Muscle of leg (tissue), 11 donors: Measurements from ENCODE around the gene LEF1. TPM values are rescaled to one million over a fixed set of nuclear protein-coding genes. Genes with fewer than 3 reads are reported as not detected.

Experiments
- DNase-seq: peaks from one replicate; pipeline ENCODE4 v3.0.0; 2013
- H3K27ac ChIP-seq: one replicate; pipeline ENCODE4 v1.5.1; 2013; ENCODE audit warnings: mild to moderate bottlenecking, low read length, control low read depth
- H3K27me3 ChIP-seq: one replicate; pipeline ENCODE4 v1.6.1; 2013; ENCODE audit warnings: low read length; ENCODE audit not compliant: control insufficient read depth, insufficient read depth
- H3K36me3 ChIP-seq: one replicate; pipeline ENCODE4 v1.6.1; 2013; ENCODE audit warnings: low read length; ENCODE audit not compliant: control insufficient read depth, insufficient read depth
- H3K4me1 ChIP-seq: one replicate; pipeline ENCODE4 v1.6.1; 2013; ENCODE audit warnings: low read length; ENCODE audit not compliant: control insufficient read depth, insufficient read depth
- H3K4me3 ChIP-seq: one replicate; pipeline ENCODE4 v1.5.1; 2013; ENCODE audit warnings: low read length, control low read depth
- H3K9me3 ChIP-seq: replicated peaks from 2 replicates; pipeline ENCODE4 v1.6.1; 2013; ENCODE audit warnings: low read depth, low read length; ENCODE audit not compliant: control insufficient read depth
- WGBS: methylation state at CpG from one replicate; pipeline ENCODE4 v1.1.5; 2013; ENCODE audit warnings: missing lambda C conversion rate; ENCODE audit not compliant: insufficient coverage; 5-methylcytosine and 5-hydroxymethylcytosine counted together
- polyA plus RNA-seq, 8 donors: library from polyadenylated mRNA; unstranded; fragments of 120-200 nt; gene quantifications; one replicate each; pipeline versions ENCODE4 v1.2.1 to v1.2.3, GENCODE V29; 2013; ENCODE audit warnings: inconsistent platforms in 1 of 8, low replicate concordance in 1 of 8; ENCODE audit not compliant: insufficient read length in 8 of 8, insufficient read depth in 1 of 8
- total RNA-seq: library from RNA; stranded (reverse); fragments of 120-200 nt; gene quantifications from one replicate; pipeline ENCODE4 v1.2.4, GENCODE V29; 2013

Gene LEF1
- total and polyA plus RNA-seq, 9 donors, result 3.4 to 35.5 (median 4.3) TPM

GRCh38 chr4:108181704-108182103 is 13.0 kb upstream of the LEF1 start:
- no peak for DNase-seq
- Histone ChIP-seq H3K36me3 (no peaks in the 10 kb centered on the region), H3K4me3 (no peak overlapping the region), H3K9me3 (no peaks in the 10 kb centered on the region), H3K27ac (no peak overlapping the region), H3K27me3 (peaks cover 2% of the 10 kb centered on the region), H3K4me1 (no peaks in the 10 kb centered on the region)
- WGBS, result no CpG with 5 or more reads among the region's 2 CpGs

GRCh38 chr4:108180513-108180912 is 11.8 kb upstream of the LEF1 start:
- Histone ChIP-seq H3K27me3 (peaks cover 2% of the 10 kb centered on the region), H3K36me3 (no peaks in the 10 kb centered on the region), H3K27ac (no peak overlapping the region), H3K9me3 (no peaks in the 10 kb centered on the region), H3K4me3 (no peak overlapping the region), H3K4me1 (no peaks in the 10 kb centered on the region)
- no peak for DNase-seq
- WGBS, result 50% methylated on average over 1 of the region's 1 CpG

GRCh38 chr4:108175966-108176365 is 7.2 kb upstream of the LEF1 start:
- Histone ChIP-seq H3K27ac (no peak overlapping the region), H3K4me3 (no peak overlapping the region), H3K36me3 (no peaks in the 10 kb centered on the region), H3K27me3 (peaks cover 34% of the 10 kb centered on the region), H3K9me3 (no peaks in the 10 kb centered on the region), H3K4me1 (peaks cover 18% of the 10 kb centered on the region)
- DNase-seq, result no peak
- WGBS, result 100% methylated on average over 1 of the region's 3 CpGs

GRCh38 chr4:108174856-108175255 is 6.1 kb upstream of the LEF1 start:
- Histone ChIP-seq H3K9me3 (no peaks in the 10 kb centered on the region), H3K27ac (no peak overlapping the region), H3K4me3 (no peak overlapping the region), H3K4me1 (peaks cover 18% of the 10 kb centered on the region), H3K27me3 (peaks cover 38% of the 10 kb centered on the region), H3K36me3 (no peaks in the 10 kb centered on the region)
- no peak for DNase-seq

GRCh38 chr4:108173599-108174057 is 4.9 kb upstream of the LEF1 start:
- no peak for DNase-seq
- 44% methylated on average over 3 of the region's 11 CpGs for WGBS
- peaks cover 50% of the 10 kb centered on the region for H3K27me3 ChIP-seq
- peaks cover 22% of the 10 kb centered on the region for H3K4me1 ChIP-seq
- H3K36me3 ChIP-seq, result no peaks in the 10 kb centered on the region
- H3K27ac ChIP-seq, result peak overlapping the region; percentile 9
- no peaks in the 10 kb centered on the region for H3K9me3 ChIP-seq
- peak overlapping the region; percentile 59 for H3K4me3 ChIP-seq

GRCh38 chr4:108172753-108173598 is 4.2 kb upstream of the LEF1 start:
- Histone ChIP-seq H3K4me3 (peak overlapping the region; percentile 59), H3K27me3 (peaks cover 57% of the 10 kb centered on the region), H3K4me1 (peaks cover 24% of the 10 kb centered on the region), H3K9me3 (no peaks in the 10 kb centered on the region), H3K27ac (peak overlapping the region; percentile 69), H3K36me3 (no peaks in the 10 kb centered on the region)
- under 1% methylated on average over 68 of the region's 77 CpGs for WGBS
- DNase-seq, result peak; percentile 80

GRCh38 chr4:108172231-108172752 is 3.6 kb upstream of the LEF1 start:
- peak; percentile 57 for DNase-seq
- Histone ChIP-seq H3K36me3 (no peaks in the 10 kb centered on the region), H3K27me3 (peaks cover 61% of the 10 kb centered on the region), H3K4me3 (peak overlapping the region; percentile 59), H3K4me1 (peaks cover 28% of the 10 kb centered on the region), H3K27ac (no peak overlapping the region), H3K9me3 (no peaks in the 10 kb centered on the region)
- 0% methylated on average over 30 of the region's 43 CpGs for WGBS

- Histone ChIP-seq H3K9me3 (no peaks in the 10 kb centered on the region), H3K36me3 (no peaks in the 10 kb centered on the region), H3K27me3 (peaks cover 68% of the 10 kb centered on the region), H3K4me1 (peaks cover 34% of the 10 kb centered on the region), H3K27ac (no peak overlapping the region), H3K4me3 (peak overlapping the region; percentile 0)
- DNase-seq, result peak; percentile 16
- 2% methylated on average over 19 of the region's 52 CpGs for WGBS
Measured at GRCh38 chr4:108171339-108172230, 2.9 kb upstream of the LEF1 start.

GRCh38 chr4:108170631-108171338 is 2.1 kb upstream of the LEF1 start:
- peak; percentile 8 for DNase-seq
- no CpG with 5 or more reads among the region's 8 CpGs for WGBS
- Histone ChIP-seq H3K27ac (no peak overlapping the region), H3K9me3 (no peaks in the 10 kb centered on the region), H3K36me3 (no peaks in the 10 kb centered on the region), H3K4me1 (peaks cover 40% of the 10 kb centered on the region), H3K4me3 (no peak overlapping the region), H3K27me3 (peaks cover 76% of the 10 kb centered on the region)
